T-helper 1 cell treated with Interleukin-12 subunit alpha and Interleukin-12 subunit beta and Interleukin-4 antibody, amounts not matched to agents 30 μg/mL and 1 μg/mL, for 36 hours (primary cell): Measurements from ENCODE around the gene UGT2B7.

ENCODE experiments used
- H3K27ac Mint-ChIP-seq: one replicate; pipeline ENCODE4 v1.8.0; 2021; ENCODE audit warnings: mild to moderate bottlenecking, mixed read lengths
- H3K27me3 Mint-ChIP-seq: one replicate; pipeline ENCODE4 v1.8.0; 2021; ENCODE audit warnings: low read depth, mixed read lengths
- H3K36me3 Mint-ChIP-seq: one replicate; pipeline ENCODE4 v1.8.0; 2021; ENCODE audit warnings: low read depth, mixed read lengths
- H3K4me1 Mint-ChIP-seq: one replicate; pipeline ENCODE4 v1.8.0; 2021; ENCODE audit warnings: low read depth, mixed read lengths
- H3K4me3 Mint-ChIP-seq: one replicate; pipeline ENCODE4 v1.8.0; 2021; ENCODE audit warnings: mild to moderate bottlenecking, moderate library complexity, mixed read lengths
- H3K9me3 Mint-ChIP-seq: one replicate; pipeline ENCODE4 v1.8.0; 2021; ENCODE audit warnings: mixed read lengths

The UGT2B7 gene

GRCh38 chr4:69066945-69067344, 29.3 kb upstream of the UGT2B7 start:
- no peak overlapping the region for H3K27ac Mint-ChIP-seq
- no peaks in the 10 kb centered on the region for H3K4me1 Mint-ChIP-seq
- no peak overlapping the region for H3K4me3 Mint-ChIP-seq
- no peaks in the 10 kb centered on the region for H3K9me3 Mint-ChIP-seq
- no peaks in the 10 kb centered on the region for H3K27me3 Mint-ChIP-seq
- H3K36me3 Mint-ChIP-seq, result no peaks in the 10 kb centered on the region

- H3K4me3 Mint-ChIP-seq, result no peak overlapping the region
- no peaks in the 10 kb centered on the region for H3K4me1 Mint-ChIP-seq
- H3K27ac Mint-ChIP-seq, result no peak overlapping the region
- H3K36me3 Mint-ChIP-seq, result no peaks in the 10 kb centered on the region
- H3K9me3 Mint-ChIP-seq, result no peaks in the 10 kb centered on the region
- H3K27me3 Mint-ChIP-seq, result no peaks in the 10 kb centered on the region
Measured at GRCh38 chr4:69069085-69069484, 27.2 kb upstream of the UGT2B7 start.

- Mint-ChIP-seq H3K4me1 (no peaks in the 10 kb centered on the region), H3K27me3 (no peaks in the 10 kb centered on the region), H3K27ac (no peak overlapping the region), H3K36me3 (no peaks in the 10 kb centered on the region), H3K9me3 (no peaks in the 10 kb centered on the region), H3K4me3 (no peak overlapping the region)
Measured at GRCh38 chr4:69070590-69070989, 25.7 kb upstream of the UGT2B7 start.

GRCh38 chr4:69071286-69071685, 25.0 kb upstream of the UGT2B7 start:
- no peak overlapping the region for H3K27ac Mint-ChIP-seq
- H3K27me3 Mint-ChIP-seq, result no peaks in the 10 kb centered on the region
- no peak overlapping the region for H3K4me3 Mint-ChIP-seq
- H3K4me1 Mint-ChIP-seq, result no peaks in the 10 kb centered on the region
- H3K9me3 Mint-ChIP-seq, result no peaks in the 10 kb centered on the region
- H3K36me3 Mint-ChIP-seq, result no peaks in the 10 kb centered on the region

- no peaks in the 10 kb centered on the region for H3K36me3 Mint-ChIP-seq
- no peak overlapping the region for H3K4me3 Mint-ChIP-seq
- no peaks in the 10 kb centered on the region for H3K9me3 Mint-ChIP-seq
- H3K27ac Mint-ChIP-seq, result no peak overlapping the region
- H3K27me3 Mint-ChIP-seq, result no peaks in the 10 kb centered on the region
- H3K4me1 Mint-ChIP-seq, result no peaks in the 10 kb centered on the region
Measured at GRCh38 chr4:69073375-69073774, 22.9 kb upstream of the UGT2B7 start.

- Mint-ChIP-seq H3K27me3 (no peaks in the 10 kb centered on the region), H3K4me3 (no peak overlapping the region), H3K9me3 (no peaks in the 10 kb centered on the region), H3K27ac (no peak overlapping the region), H3K36me3 (no peaks in the 10 kb centered on the region), H3K4me1 (no peaks in the 10 kb centered on the region)
Measured at GRCh38 chr4:69075061-69075792, 21.0 kb upstream of the UGT2B7 start.

- H3K9me3 Mint-ChIP-seq, result no peaks in the 10 kb centered on the region
- H3K4me3 Mint-ChIP-seq, result no peak overlapping the region
- H3K4me1 Mint-ChIP-seq, result no peaks in the 10 kb centered on the region
- no peak overlapping the region for H3K27ac Mint-ChIP-seq
- H3K36me3 Mint-ChIP-seq, result no peaks in the 10 kb centered on the region
- H3K27me3 Mint-ChIP-seq, result no peaks in the 10 kb centered on the region
Measured at GRCh38 chr4:69078852-69079251, 17.4 kb upstream of the UGT2B7 start.

GRCh38 chr4:69088473-69088872, 7.8 kb upstream of the UGT2B7 start:
- no peaks in the 10 kb centered on the region for H3K36me3 Mint-ChIP-seq
- H3K4me3 Mint-ChIP-seq, result no peak overlapping the region
- no peaks in the 10 kb centered on the region for H3K4me1 Mint-ChIP-seq
- H3K27me3 Mint-ChIP-seq, result no peaks in the 10 kb centered on the region
- H3K9me3 Mint-ChIP-seq, result no peaks in the 10 kb centered on the region
- no peak overlapping the region for H3K27ac Mint-ChIP-seq

GRCh38 chr4:69089388-69089787, 6.9 kb upstream of the UGT2B7 start:
- Mint-ChIP-seq H3K9me3 (no peaks in the 10 kb centered on the region), H3K4me3 (no peak overlapping the region), H3K27me3 (no peaks in the 10 kb centered on the region), H3K4me1 (no peaks in the 10 kb centered on the region), H3K27ac (no peak overlapping the region), H3K36me3 (no peaks in the 10 kb centered on the region)

GRCh38 chr4:69092190-69092589, 4.1 kb upstream of the UGT2B7 start:
- H3K4me3 Mint-ChIP-seq, result no peak overlapping the region
- no peaks in the 10 kb centered on the region for H3K36me3 Mint-ChIP-seq
- H3K4me1 Mint-ChIP-seq, result no peaks in the 10 kb centered on the region
- H3K9me3 Mint-ChIP-seq, result no peaks in the 10 kb centered on the region
- no peak overlapping the region for H3K27ac Mint-ChIP-seq
- no peaks in the 10 kb centered on the region for H3K27me3 Mint-ChIP-seq

- Mint-ChIP-seq H3K4me3 (no peak overlapping the region), H3K9me3 (no peaks in the 10 kb centered on the region), H3K27me3 (no peaks in the 10 kb centered on the region), H3K27ac (no peak overlapping the region), H3K36me3 (no peaks in the 10 kb centered on the region), H3K4me1 (no peaks in the 10 kb centered on the region)
Measured at GRCh38 chr4:69092980-69093568, 3.2 kb upstream of the UGT2B7 start.

- Mint-ChIP-seq H3K27me3 (no peaks in the 10 kb centered on the region), H3K36me3 (no peaks in the 10 kb centered on the region), H3K4me1 (no peaks in the 10 kb centered on the region), H3K4me3 (no peak overlapping the region), H3K27ac (no peak overlapping the region), H3K9me3 (no peaks in the 10 kb centered on the region)
Measured at GRCh38 chr4:69093681-69094080, 2.6 kb upstream of the UGT2B7 start.

GRCh38 chr4:69095301-69095731, 958 bp upstream of the UGT2B7 start:
- no peak overlapping the region for H3K27ac Mint-ChIP-seq
- no peaks in the 10 kb centered on the region for H3K4me1 Mint-ChIP-seq
- H3K9me3 Mint-ChIP-seq, result no peaks in the 10 kb centered on the region
- no peak overlapping the region for H3K4me3 Mint-ChIP-seq
- no peaks in the 10 kb centered on the region for H3K27me3 Mint-ChIP-seq
- no peaks in the 10 kb centered on the region for H3K36me3 Mint-ChIP-seq

- Mint-ChIP-seq H3K4me1 (no peaks in the 10 kb centered on the region), H3K36me3 (no peaks in the 10 kb centered on the region), H3K9me3 (no peaks in the 10 kb centered on the region), H3K27ac (no peak overlapping the region), H3K27me3 (no peaks in the 10 kb centered on the region), H3K4me3 (no peak overlapping the region)
Measured at GRCh38 chr4:69096810-69097209, 536 bp downstream of the UGT2B7 start.

- Mint-ChIP-seq H3K27me3 (no peaks in the 10 kb centered on the region), H3K27ac (no peak overlapping the region), H3K4me3 (no peak overlapping the region), H3K4me1 (no peaks in the 10 kb centered on the region), H3K36me3 (no peaks in the 10 kb centered on the region), H3K9me3 (no peaks in the 10 kb centered on the region)
Measured at GRCh38 chr4:69098470-69098869, 2.2 kb downstream of the UGT2B7 start.
